HS-27A (cell line): ENCODE results near the gene PRDM5.
A peak's percentile ranks its signal among the peaks of the same experiment; 100 is the strongest.

ENCODE experiments used
- DNase-seq: peaks from one replicate; pipeline ENCODE4 v3.0.0-alpha.2; 2012; ENCODE audit warnings: low read depth, missing footprints

PRDM5 gene

GRCh38 chr4:120855307-120856001, 67.1 kb downstream of the PRDM5 start:
- DNase-seq, result no peak

DNA sequence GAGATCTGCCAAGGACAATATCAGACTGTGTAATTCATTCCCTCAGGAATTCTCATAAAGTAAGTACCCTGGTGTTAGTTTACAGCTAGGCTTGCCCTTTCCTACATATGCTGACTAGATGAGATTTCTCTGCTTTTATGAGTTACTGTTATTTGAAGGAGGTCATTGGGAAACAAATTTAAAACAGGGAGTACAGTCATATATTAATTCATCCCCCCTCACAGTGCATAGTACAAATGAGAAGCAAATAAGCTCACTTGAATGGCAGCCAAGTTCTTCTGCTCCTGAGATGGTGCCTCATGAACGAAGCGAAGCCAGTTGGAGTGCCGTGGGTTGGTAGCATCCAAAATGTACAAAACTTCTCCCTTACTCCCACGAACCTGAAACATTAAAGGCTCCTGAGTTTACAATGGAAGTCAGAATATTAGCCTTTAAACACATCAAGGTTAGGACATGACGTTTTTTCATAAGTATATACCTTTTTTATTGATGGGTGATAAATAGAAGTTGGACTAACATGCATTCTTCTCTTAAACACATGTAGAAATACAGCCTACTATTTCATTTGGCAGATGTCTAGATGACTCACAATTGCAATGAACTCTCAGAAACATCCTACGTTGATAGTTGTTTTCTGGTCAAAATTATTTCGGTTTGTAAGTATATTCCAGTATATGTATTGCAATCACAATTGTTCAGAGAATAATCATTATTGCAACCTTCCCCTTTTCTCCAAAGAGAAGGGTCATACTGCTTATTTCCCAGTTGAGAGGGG, 69.2 kb downstream of the PRDM5 start:
- no peak for DNase-seq

DNA sequence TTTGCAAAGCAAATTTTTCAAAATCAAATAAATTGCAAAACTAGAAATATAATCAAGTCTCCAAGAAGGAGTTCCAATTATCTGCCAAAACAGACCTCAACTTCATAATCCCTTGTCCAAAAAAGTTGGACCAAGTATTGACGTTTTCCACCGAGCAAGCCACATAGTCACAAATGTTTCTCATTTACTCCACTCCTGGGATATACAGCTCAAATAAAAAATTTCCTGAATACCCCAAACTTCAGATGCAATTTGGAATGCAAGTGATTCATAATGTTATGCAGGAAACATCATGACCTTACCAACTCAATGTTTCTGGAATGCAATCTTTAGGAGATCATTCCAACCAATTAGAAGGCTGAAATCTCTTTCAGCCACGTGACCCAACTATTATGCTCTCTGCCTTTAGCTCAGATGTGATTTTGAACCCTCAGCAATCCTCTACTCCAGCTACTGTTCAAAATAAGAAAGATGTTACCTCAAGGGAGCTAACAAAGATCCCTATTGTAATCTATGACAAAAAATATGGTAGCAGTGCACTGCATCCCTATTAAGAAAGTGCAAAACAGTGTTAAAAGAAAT, 72.4 kb downstream of the PRDM5 start:
- peak; percentile 26 for DNase-seq

DNA sequence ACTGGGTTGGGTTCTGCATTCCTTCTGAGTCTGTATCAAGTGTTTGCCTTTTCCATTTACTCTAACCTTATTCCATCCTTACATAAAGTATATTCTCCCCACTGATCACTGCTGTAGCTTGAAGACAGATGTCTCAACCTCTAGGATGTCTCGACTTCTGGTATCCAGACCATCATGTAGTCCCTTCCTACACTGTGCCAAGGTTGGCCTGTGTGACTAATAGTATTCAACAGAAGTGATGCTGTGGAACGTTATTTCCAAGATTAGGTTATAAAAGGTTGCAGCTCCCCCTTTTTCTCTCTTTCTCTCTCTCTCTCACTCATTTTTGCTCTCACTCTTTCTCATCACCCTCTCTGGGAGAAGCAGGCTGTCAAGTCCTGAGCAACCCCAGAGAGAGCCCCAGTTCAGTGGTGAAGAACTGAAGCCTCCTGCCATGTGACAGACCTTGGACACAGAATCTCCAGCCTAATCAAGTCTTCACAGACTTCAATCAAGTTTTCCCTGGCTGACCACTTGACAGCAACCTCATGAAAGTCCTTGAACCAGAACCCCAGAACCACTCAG, 75.4 kb downstream of the PRDM5 start:
- DNase-seq, result no peak

DNA sequence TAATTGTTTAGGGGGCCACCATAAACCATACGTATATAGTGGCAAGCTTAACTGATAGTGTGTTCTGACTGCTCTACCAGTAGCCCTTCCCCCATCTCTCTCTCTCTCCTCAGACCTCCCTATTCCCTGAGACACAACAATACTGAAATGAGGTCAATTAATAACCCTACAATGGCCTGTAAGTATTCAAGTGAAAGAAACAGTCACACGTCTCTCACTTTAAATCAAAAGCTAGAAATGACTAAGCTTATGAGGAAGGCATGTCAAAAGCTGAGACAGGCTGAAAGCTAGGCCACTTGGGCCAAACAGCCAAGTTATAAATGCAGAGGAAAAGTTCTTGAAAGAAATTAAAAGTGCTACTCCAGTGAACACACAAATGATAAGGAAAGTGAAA, 78.0 kb downstream of the PRDM5 start:
- no peak for DNase-seq

DNA sequence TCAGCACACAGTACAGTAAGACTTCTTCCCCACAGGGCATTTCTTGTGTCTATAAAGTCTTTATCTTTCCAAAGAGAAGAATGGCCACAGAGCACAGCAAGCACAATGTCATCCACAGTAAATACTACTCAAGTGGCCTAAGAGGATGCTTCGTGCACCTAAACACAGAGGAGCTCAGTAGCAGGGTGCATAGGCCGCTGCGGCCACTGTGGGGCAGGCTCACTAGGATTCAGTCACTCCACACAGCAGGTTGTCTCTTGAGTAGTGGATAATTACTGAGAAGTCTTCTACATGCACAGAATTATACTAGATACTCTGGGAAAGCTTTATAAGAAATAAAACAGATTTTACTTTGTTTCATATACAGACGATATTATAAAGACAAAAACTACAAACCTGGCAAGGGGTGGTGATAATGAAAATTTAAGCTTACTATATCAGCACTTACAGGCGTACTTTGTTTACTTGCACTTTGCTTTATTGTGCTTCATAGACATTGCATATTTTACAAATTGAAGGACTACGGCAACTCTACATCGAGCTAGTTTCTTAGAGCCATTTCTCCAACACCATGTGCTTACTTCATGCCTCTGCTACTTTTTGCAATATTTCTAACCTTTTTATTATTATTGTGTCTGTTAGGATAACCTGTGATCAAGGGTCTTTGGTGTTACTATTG, 78.5 kb downstream of the PRDM5 start:
- no peak for DNase-seq

- no peak for DNase-seq
These were observed 80.5 kb downstream of the PRDM5 start for GRCh38 chr4:120842031-120842430.

GRCh38 chr4:120841580-120841979, 80.9 kb downstream of the PRDM5 start:
- DNase-seq, result no peak

DNA sequence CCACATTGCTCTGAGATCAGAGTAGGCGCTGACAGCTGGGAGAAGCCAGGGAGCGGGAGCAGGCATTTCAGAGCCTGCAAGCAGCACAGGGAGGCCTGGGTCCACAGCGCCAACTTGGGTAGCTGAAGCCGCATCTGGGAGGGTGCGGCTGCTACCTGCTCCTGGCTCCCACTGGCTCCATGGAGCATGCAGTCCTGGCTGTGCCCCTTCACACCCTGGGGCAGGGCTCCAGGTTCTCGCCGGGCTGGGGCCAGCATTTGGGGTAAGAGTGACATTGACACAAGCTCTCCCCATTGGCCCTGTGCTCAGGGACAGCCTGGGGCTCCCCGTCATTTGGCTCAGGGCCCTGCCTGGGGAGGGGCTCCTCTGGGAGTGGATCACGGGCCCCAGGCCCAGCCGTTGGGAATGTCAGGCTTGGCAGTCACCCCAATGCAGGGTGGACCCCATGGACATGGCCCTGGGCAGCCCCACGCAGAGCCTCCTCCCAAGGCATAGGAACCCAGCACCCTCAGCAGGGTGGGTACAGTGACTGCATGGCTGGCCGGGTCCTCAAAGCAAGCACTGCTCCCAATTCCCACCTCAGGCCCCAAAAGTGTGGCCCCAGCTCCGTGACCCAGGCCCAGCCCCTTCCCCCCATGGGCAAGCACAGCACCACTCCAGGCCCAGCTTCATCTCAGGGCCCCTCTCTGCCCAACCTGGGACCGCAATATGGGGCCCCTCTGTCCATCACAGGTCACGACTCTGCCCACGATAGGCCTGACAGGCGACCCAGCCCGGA, 82.4 kb downstream of the PRDM5 start:
- DNase-seq, result no peak

- DNase-seq, result no peak
These were observed 83.1 kb downstream of the PRDM5 start for GRCh38 chr4:120839334-120839973.

- DNase-seq, result no peak
These were observed 83.7 kb downstream of the PRDM5 start for GRCh38 chr4:120838784-120839183.

DNA sequence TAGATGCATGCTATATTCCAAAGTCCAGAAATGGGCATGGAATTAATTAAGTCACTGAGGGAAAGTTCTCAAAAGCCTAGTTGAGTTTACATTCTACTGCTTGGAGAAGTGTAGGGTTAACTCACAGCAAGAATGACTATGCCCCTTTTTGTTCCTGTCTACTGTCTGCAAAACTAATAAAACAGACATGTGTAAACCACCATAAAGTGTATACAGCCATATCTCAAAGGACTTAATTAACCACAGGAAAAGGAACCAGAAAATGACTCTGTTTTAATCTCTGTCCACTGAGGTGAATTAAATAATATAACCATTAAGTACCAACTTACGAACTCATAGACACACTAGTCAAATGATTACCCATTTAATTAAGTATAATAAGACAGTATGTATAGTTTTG, 84.9 kb downstream of the PRDM5 start:
- DNase-seq, result no peak

DNA sequence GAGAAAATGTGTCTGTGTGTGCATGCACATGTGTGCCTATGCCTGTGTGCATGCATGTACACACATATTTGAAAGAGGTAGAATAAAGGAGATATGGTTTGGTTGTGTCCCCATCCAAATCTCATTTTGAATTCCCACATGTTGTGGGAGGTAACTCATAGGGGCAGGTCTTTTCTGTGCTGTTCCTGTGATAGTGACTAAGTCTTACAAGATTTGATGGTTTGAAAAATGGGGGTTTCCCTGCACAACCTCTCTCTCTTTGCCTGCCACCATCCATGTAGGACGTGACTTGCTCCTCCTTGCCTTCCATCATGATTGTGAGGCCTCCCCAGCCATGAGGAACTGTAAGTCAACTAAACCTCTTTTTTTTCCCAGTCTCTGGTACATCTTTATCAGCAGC, 87.2 kb downstream of the PRDM5 start:
- no peak for DNase-seq

DNA sequence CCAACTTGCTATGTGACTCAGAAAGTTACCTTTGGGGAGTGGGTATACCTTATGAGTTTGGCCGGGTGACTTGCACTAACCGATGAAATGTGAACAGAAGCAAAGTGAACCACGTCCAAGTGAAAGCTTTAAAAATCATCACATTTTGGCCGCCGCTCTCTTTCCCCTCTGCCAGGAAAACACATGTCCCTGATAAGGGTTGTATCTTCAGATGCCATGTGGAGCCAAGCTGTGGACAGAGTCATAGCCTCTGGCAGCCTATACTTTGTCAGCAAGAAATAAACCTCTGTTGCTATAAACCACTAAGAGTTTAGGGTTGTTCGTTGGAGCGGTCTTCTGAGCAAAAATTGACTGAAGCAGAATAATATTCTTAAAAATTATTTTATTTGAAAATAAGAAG, 92.3 kb downstream of the PRDM5 start:
- no peak for DNase-seq

DNA sequence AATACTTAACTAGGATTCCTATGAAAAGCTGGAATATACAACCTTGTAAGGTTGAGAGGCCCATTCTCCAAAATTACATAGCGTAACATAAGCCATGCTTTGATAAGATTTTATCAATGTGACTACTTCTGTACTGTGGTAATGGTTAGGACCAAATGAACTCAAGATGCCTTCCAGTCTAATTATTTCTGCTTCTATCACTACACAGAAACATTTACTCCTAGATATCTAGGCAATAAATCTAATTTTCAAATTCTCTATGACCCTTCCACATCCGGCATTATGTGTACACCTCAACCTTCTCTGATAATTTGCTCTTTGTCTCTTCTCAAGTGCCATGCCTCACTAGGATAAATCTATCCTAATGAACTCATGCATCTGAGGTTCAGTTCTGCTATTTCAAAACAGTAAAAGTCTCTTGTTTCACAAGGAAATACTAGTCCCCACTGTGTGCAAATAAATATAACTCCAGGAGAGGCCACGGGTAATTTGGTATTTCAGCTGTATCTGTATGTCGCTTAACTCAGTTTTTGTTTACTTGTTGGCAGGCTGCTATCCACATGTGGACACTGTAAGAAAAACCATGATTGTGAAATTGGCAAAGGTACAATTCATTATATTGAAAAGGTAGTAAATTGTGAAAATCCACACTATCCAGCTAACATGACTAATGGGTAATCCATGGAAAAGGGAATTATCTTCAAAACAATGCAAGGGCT, 93.3 kb downstream of the PRDM5 start:
- DNase-seq, result no peak

GRCh38 chr4:120826853-120827252, 95.7 kb downstream of the PRDM5 start:
- DNase-seq, result no peak

GRCh38 chr4:120826449-120826848, 96.1 kb downstream of the PRDM5 start:
- no peak for DNase-seq

DNA sequence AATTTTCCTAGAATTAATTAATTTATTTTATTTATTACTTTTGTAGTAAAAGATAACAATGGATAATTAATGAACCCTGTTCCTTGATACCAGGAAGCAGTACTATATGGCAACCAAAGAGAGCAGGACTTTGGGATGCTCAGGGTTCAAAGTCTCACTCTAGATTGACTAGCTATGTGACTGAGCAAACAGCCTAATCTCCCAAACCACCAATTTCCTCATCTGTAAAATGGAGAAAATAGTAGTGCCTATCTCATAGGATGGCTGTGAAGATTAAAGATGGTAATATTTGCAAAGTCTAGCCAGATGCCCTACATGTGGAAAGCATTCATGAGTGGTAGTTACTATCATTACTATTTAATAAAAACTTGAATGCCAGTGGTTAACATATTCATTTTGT, 97.6 kb downstream of the PRDM5 start:
- no peak for DNase-seq

GRCh38 chr4:120821977-120822376, 100.5 kb downstream of the PRDM5 start:
- DNase-seq, result no peak

DNA sequence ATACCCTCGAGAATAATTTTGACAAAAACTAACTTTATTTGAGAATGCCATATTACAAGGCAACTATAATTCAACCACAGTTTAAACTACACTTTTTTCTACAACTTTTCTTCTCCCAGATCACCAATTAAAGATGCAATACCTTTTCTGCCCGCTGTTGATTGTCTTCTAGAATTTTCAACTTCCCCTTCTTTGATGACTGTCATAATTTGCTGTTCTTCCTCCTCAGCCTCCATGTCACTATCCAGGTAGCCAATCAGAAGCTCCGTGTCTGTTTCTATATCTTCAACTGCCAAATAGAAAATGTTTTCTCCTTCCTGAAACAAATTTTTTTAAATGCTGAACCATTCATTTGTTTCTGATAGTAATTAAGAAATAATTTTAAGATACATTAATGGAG, 101.5 kb downstream of the PRDM5 start:
- no peak for DNase-seq
